Activated gamma-delta T cell treated with Interleukin-2 at 50 U/mL for 16 hours (primary cell): ENCODE data around the gene ASB6.
"Not testable (repeated sequence)": the region's sequence is repeated elsewhere in the genome, so short reads cannot be mapped to it uniquely, and the experiment has no call there.

ENCODE experiments used
- DNase-seq: peaks from one replicate; pipeline ENCODE4 v3.0.0-alpha.2; 2020

ASB6 gene

DNA sequence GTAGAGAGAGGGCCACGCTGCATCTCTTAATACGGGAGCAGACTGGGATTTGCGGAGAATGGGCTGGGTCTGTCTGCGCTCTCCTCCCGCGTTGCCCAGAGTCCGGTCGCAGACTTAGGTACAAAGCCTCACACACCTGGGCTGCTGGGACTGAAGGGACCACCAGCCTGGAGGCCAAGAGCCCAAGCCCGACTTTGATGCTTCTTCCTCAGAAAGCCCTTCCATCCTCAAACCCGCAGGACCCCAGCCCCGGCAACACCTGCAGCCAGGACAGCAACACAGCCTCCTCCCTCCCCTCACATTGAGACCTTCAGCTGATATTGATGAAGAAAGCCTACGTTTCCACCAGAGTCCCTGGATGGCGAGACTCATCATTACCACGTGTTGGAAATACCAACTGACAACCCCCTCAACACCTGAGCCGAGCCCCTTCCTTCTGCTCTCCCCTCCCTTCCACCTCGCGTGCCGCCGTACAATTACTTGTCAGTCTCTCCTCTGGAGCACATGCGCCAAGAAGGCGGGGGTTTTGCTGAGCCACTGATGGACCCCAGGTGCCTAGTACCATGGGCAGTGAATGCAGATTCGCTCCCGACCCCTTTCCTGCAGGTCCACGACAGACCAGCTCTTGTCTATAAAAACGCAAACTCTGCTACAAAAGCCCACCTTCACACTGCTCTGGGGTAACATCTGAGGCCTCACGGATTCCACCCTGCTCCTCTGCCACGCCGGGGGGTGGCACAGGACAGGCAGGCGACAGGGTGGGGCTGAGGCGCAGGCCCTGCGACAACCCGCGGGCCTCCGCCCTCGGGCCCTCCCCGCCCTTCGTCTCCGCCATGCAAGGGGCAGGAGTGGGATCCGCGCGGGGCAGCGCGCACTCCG lies 841 bp downstream of the ASB6 start:
- DNase-seq, result no peak

DNA sequence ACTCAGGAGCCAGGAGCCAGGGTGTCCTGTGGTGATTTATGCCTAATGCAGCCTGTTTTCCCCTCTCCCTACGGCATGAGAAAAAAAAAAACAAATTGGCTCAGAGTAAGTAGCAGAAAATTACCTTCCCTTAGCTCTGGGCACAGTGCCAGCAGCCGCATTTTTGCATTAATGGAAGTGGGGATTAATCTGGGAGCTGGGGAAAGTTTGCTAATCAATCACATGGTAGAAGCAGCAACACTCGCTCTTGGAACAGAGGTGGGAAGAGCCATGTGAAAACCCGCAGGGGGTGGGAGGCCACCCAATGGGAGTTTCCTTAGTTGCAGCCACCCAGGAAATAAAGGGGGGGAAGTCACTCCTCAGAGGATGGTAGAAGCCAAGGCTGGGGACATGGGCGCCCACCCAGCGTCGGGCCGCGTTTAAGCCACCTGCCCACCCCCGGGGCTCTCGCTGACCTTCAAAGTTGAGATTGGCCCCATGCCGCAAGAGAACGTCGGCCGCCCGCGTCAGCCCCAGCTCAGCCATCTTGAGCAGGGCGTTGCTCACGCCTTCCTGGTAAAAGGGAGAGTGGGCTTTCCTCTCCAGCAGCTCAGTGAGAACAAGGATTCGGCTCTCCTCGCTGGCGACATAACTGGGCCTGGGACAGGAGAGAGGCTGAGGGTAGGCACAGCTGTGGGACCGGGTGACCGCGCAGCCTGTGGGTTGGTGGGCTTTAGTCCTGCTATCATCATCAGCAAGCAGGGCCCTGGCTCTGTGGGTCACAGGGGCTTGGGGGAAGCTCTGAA lies 1.7 kb downstream of the ASB6 start:
- no peak for DNase-seq

DNA sequence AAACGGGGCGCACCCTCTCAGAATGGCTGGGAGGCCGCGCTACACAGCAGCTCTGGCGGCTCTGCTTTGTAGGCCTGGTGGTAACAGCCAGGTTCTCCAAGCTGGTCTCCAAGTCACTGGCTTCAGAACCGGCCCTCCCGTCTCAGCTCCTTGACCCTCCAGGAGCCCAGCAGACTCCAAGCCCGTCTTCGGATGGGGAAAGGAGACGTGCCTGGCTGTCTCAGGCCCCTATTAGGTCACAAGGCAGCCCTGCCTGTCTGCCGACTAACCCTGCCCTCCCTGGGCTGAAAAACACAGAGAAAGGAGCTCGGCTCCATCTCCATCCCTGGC lies 2.2 kb downstream of the ASB6 start:
- no peak for DNase-seq

DNA sequence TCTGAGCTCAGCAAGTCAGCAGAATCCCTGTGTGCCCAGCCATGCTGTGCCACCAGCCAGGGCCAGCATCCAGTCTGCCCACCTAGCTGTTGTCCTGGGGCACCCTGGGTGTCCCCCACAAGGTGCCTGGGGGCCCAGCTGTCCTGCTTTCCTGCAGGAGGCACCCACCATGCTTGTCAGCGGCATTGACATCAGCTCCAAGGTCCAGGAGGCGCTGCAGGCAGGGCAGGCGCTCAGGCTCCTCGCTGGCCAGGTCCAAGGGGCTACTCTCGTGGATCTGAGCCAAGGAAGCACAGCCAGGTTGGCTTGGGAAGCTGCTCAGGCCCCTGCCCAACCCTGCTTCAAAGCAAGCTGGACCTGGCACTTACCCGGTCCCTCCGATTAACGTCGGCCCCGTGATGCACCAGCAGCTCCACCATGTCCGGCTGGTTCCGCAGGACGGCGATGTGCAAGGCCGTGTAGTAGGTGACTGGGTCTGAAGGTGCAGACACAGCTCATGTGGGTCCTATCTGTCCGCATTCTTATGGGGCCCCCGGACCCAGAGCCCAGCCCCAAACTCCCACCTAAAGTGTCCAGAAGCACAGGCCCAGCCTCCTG lies 2.8 kb downstream of the ASB6 start:
- no peak for DNase-seq

DNA sequence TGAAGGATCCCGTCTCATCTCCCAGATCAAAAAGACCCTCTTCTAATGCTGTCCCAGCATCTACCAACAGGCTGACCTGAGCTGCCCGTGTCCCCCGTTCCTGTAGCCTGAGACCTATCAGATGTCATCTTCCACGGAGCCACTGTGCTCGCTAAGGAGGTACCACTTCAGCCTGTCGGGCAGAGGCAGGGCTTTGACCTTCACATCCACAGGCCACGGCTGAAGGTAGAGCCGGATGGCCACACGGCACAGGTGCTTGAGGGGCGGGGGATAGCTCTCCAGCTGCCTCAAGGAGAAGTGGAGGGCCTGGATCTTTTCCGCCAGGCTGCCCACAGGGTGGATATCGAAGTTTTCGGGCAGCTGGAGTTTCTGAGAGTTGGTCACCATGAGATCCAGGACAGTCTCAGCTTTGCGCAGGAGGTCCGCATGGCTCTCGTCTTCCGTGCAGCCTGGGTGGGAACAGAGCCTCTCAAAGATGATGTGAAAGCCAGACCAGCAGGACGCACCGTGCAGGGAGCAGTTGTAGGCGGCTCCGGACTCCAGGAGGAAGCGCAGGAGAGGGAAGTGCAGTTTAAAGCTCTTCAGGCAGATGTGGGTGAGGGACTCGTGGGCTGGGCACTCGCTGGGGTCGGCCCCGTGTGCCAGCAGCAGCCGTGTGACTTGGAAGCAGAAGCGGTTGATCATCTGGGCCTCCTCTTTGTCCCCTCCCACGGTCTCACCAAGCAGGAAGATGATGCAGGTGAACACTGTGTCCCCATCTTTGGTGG lies 4.1 kb downstream of the ASB6 start:
- no peak for DNase-seq

DNA sequence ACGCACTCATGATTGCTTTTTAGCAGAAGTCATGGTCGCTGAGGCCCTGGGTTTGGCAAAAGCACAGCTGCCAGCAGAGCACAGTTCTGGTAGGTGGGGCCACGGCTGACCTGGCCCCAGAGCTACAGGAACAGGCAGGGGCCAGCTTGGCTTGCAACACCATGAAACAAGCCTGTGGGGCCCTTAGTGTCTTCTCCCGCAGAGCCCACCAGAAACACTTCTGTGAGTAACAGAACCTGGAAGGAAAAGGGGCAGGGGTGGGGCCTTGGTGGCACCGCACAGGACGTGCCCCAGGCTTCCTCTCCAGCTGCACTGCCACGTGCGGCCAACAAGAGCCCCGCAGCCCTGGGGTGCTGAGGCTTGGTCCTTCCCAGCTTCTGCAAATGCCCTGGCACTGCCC lies 4.8 kb downstream of the ASB6 start:
- DNase-seq, result no peak

DNA sequence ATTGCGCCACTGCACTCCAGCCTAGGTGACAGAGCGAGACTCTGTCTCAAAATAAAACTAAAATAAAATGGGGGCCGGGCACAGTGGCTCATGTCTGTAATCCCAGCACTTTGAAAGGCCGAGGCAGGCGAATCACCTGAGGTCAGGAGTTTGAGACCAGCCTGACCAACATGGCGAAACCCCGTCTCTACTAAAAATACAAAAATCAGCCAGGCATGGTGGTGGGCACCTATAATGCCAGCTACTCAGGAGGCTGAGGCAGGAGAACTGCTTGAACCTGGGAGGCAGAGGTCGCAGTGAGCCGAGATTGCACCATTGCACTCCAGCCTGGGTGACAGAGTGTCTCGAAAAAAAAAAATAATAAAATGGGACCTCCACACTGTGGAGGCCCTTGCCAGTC lies 5.6 kb downstream of the ASB6 start:
- DNase-seq, result not testable (repeated sequence)

DNA sequence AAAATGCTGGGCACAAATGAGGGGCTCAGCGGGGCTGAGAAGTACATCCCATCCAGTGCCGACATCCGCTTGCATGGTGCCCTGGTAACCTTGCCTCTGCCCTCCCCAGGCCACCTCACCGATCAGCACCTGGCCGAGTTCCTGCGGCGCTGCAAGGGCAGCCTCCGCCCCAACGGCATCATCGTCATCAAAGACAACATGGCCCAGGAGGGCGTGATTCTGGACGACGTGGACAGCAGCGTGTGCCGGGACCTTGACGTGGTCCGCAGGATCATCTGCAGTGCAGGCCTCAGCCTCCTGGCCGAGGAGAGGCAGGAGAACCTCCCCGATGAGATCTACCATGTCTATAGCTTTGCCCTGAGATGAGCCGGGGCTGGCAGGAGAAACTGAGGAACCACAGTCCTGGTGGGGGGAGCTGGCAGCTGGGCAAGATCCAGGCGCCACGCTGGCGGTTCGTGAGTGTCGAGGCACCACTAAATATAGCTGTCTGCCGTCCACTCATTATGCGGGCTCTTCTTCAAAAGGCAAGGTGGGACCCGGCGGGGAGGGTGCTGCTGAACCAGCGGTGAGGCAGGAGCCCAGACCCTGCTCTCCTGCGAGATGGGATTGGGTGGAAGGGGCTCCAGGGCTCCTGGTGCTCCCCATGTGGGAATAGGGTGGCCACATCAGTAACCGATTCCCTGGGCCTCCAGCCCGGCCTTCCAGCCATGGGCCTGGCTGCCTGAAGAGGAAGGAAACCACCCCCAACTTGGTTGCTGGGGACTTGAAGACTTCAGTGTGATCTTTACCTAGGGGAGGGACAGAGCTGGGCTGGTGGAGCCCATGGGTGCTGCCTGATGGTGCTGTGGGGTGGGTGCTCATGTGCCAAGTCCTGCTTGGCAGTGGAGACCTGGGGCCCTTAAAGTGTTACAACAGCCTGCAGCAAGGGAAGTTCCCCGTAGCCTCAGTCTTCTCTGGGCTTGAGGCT lies 6.6 kb downstream of the ASB6 start:
- DNase-seq, result no peak

DNA sequence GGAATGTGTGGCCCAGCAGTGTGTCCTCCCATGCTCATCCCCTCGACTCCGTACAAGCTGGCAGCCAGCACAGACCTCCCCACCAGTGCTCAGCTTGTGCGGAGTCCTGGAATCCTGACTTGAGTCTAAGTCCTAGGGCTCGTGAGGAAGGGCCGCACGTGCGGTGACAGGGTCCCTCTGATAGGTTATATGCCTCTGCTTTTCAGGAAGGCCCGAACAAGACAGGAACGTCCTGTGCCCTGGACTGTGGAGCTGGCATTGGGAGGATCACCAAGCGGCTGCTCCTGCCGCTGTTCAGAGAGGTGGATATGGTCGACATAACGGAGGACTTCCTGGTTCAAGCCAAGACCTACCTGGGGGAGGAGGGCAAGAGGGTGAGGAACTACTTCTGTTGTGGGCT lies 8.1 kb downstream of the ASB6 start:
- no peak for DNase-seq

DNA sequence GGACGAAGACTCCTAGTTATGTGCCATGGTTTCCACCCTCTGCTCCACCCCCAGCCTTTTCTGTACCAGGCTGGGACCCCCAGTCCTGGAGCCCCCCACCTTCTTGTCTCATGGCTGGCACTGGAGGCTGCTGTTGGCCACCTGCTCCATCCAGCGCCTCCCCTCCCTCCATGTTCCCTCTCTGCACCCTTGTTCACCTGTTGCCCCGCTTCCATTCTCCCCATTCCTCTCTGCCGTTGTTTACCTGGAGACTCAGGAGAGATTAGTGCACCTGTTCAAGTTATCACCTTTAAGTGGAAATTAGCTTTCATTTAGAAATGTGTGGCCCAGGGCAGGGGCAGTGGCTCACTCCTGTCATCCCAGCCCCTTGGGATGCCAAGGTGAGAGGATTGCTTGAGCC lies 8.7 kb downstream of the ASB6 start:
- DNase-seq, result no peak

DNA sequence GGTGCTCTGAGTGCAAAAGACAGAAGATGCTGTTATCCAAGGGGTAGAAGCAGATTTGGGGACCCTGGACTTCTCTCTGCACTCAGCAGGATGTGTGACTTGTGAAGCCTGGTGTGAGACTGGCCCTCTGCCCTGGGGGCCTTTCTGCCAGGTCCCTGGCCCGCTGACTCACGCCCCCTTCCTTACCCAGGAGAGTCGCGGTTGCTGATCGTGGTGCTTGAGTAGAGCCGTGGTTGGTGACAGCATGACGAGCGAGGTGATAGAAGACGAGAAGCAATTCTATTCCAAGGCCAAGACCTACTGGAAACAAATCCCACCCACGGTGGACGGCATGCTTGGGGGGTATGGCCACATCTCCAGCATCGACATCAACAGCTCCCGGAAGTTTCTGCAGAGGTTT lies 9.5 kb downstream of the ASB6 start:
- no peak for DNase-seq

DNA sequence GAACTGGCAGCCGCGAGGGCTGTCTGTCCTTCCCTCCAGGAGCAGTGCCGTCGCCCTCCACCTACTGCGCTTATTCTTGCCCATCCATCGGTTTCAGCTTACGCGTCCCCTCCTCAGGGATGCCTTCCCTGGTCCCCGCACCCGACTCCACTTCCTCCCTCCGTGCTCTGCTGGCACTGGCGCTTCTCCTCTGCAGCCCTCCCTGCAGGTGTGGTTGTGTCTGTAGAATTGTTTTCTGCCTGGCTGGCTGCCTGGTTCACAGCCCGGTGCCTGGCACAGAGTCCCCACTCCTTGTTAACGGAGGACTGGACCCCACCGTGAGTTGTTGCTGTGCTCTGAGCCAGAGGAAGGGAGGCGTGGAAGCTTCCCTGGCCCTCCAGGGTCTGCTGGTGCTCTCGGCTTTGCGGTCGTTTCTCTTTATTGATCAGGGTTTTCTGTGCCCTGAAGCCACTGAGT lies 10.2 kb downstream of the ASB6 start:
- no peak for DNase-seq

DNA sequence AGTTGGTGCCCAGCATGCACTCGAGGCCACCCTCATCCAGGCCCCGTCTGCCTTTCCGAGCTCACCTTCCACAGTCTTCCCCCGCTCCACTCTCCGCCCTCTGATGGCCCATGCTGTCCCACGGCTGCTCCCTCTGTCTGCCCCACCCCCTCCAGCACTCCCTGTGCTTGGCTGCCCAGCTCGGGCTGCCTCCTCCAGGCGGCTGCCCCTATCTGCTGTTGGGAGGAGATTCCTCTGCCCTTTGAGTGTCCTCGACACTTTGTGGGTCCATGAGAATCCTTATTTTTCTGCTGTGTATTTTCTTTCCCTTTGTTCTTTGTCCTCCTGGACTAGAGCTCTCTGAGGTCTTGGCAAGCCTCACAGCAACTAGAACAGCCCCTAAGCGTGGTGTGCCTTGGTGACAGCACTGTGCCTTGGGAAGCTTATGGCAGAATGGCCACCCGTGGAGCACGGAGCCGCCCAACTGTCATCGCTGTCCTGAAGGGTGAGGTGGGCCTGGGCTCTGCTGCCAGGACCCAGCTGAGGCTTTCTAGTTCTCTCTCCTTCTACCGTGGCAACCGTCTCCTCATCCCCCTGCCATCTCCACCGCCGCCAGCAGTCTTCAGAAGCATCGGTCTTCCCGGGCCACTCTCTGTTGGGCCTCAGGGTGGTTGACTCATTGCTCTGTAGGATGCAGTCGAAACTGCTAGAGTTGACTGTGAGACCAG lies 10.8 kb downstream of the ASB6 start:
- DNase-seq, result no peak

DNA sequence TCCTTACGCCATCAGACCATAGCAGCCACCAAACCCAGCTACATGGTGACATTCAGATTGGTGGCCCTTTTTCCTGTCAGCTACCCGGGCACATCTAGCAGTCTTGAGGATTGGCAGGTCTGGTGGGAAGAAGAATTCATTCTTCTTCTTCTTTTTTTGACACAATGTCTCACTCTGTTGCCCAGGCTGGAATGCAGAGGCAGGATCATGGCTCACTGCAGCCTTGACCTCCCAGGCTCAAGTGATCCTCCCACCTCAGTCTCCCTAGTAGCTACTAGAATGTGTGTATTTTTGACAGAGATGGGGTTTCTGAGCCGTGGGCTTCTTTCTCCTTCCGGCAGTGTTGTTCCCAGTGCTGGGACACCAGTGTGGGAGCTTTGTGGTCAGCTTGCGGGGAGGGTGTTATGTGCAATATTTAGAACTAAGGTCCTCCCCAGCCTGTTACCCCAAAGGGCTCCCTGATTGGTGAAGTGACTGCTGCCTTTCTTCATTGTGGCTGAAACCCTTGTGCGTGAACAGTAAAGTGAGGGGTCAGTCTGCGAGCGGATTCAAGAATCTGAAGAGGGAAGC lies 12.6 kb downstream of the ASB6 start:
- DNase-seq, result no peak

DNA sequence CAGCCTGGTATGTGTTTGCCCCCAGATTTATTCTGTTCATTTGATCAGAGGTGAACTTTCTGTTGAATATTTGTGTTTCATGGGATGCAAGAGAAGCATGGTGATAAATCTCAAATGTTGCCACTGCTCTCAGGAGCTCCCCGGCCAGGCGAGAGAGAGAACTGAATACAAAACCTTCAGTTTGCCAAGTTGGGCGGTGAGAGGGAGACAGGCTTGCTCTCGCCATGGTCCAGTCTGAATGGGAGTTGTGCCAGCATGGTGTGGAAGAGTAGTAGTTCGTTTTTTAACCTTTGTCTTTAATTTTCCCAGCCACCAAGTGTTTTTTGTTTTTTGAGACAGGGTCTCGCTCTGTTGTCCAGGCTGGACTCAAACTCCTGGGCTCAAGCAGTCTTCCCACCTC lies 13.2 kb downstream of the ASB6 start:
- DNase-seq, result no peak

DNA sequence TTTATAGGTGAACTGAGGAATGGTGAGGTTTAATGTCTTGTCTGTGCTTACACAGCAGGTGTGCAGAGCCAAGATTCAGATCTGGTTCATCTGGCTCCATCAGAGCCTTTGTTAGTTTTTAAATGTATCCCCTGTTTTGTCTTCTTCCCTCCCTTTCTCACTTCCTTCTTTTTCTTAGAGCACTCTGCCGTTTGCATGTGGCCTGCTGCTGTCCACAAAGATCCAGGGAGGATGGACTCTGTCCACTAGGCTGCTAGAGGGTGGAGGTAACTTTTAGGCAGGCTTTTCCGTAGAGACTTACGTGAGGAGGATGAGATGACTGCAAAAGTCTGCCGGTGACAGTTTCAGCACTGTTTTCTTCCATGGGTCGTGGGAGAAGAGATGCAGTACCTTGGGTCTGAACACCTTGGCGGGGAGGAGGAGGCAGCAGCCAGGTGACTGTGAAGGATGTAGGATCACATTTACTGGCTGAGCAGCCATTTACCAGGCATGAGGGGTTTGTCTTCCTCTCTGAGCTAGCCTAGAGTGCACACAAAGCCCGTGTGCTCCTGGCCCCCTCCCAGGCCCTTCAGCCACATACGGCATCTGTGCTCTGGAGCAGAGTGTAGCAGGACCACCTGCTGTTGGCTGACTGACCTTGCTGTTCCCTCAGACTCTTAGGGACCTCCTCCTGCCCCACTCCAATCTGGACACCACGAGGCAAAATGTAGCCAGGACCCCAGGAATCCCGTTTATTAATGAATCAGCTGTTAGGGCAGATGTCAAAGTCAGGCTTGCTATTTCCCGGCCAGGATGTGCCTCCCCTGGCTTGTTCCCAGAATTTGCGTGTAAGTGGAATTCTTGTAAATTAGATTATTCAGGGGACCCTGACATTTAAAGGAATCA lies 14.2 kb downstream of the ASB6 start:
- no peak for DNase-seq

DNA sequence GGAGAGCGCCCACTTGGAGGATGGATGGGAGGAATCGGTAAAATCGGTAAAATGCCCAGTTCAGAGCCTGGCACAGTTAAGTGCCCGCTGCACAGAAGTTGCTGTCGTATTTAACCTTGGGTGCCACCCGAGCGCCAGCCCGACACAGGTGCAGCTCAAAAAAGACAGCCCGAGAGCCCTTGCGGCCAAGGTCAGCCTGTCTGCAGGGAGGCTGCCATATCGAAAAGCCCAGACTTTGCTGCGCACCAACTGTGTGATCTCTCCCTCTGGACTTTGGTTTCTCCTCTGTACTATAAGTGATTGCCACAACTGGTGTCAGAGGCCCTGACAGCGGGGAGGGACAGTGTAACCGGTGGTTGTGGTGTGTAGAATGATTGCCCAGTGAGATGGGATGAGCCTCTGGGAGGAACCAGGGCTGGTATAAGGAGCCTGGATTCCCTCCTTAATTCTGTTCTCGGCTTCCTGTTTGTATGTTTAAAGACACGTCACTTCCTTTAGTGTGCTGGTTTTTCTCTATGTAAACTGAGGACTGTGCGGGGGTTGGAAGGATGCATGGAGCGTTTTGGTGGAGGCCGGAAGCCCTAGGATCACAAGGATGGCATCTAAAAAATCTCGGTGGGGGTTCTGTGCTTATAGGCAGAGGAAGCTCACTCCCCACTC lies 15.2 kb downstream of the ASB6 start:
- DNase-seq, result no peak

DNA sequence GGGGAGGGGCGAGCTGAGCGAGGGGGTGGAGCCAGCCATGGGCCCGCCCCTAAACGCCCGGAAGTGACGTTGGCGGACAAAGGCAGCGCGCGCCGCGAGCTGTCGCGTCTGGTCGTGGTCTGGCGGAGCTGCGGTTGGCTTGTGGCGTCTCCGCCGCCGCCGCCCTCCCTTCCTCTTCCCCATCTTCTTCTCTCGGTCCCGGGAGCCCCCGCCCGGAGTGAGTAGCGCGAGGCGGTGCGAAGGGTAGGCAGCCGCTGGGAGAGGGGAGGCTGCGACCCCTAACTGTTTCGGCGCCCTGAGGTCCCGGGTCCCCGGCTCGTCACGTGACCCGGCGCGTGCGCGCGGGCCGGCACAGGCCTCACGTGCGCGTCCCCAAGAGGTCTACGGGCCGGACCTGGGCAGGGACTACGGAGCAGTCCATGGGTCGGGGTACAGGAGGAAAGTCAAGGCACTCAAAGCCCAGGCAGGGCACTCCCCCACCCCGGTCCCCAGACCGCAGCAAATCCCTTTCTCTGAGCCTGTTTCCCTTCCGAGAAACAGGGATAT lies 15.8 kb downstream of the ASB6 start, which contains the start of gene NTMT1:
Gene NTMT1, plus strand, starts transcription at position 85 of the 546 bp plus-strand sequence. CDS start 6,541 bp downstream, outside the sequence.
- peak; percentile 90 for DNase-seq

DNA sequence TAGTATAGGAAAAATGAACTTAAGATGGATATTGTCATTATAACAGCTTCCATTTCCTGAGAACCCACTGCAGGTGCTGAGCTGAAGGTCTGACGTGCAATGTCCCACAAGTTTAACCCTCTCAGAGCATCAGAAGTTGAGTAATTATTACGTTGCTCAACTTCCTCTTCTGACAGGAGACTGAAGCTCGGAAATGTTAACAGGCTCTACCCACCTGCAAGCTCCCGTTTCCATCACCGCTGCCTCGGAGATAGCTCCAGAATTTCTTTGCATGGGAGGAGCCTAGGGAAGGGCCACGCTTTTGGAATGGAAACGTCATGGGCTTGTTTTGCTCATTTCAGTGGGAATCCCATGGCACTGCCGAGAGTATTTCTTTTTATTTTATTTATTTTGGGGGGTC lies 17.0 kb downstream of the ASB6 start:
- no peak for DNase-seq
